ENCODE measurements around the gene RNASEH2A. TPM values are rescaled to one million over a fixed set of nuclear protein-coding genes. Genes with fewer than 3 reads are reported as not detected.
A peak's percentile ranks its signal among the peaks of the same experiment; 100 is the strongest.

RNASEH2A gene
- total and polyA plus RNA-seq, 2 of the 13 experiments (the other 11 are each of a cell fraction or from before 2014, with no cell fraction given): 25.1 to 35.8 TPM

DNA sequence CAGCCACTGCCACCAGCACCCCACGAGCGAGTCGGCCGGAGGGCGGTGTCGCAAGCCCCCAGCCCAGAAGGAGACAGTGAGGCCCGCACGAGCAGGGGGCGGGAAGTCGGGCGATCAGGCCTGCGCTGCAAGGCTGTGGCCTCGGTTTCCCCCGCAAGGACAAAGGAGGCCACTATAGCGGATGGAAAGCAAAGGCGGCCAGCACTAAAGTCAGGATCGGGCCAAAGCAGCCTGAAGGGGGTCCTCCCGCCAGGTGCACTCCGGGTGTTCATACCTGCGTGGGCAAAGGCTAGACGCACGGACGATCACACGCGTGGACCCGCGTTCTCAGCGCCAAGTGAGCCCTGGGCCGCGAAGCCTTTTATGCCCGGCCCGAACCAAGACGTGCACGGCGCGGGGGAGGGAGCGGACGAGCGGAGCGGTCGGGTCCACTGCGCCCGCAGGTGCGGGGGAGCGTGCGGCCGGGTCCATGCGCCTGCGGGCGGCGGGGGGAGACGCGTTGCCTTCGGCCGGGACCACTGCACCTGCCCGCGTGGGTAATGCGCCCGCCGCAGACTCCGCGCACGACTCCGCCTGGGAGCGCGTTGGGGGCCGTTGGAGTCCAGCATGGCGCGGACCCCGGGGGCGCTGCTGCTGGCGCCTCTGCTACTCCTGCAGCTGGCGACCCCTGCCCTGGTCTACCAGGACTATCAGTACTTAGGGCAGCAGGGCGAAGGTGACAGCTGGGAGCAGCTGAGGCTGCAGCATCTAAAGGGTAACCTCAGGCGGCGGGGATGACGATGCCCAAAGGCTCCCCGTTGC is 4.7 kb upstream of the RNASEH2A start, which contains the start of the genes PRDX2 and THSD8 (continued):
- 0 out of 2 replicates have a peak, but pooled peaks have one; percentile 21 for TF ChIP-seq ZNF318 (CRISPR knock-in tag; IDR thresholded peaks at IDR 0.05)
- TF ChIP-seq ZBTB1 (CRISPR knock-in tag; IDR thresholded peaks at IDR 0.05; ENCODE audit: borderline replicate concordance): no peak
- TF ChIP-seq ETV6 (CRISPR knock-in tag; conservative IDR thresholded peaks at IDR 0.05): no peak; the same call in 1 of the 2 replicates
- TF ChIP-seq PRDM4 (CRISPR knock-in tag; IDR thresholded peaks at IDR 0.05; ENCODE audit: borderline replicate concordance): no peak
- no peak for TF ChIP-seq MZF1 (CRISPR knock-in tag; IDR thresholded peaks at IDR 0.05; ENCODE audit: borderline replicate concordance)
- no peak for TF ChIP-seq ZBTB37 (CRISPR knock-in tag; IDR thresholded peaks at IDR 0.05)
- TF ChIP-seq SP5 (CRISPR knock-in tag; IDR thresholded peaks at IDR 0.05; ENCODE audit: borderline replicate concordance, low read depth): no peak; the same call in 1 of the 2 replicates
- peak; percentile 19; the same call in 1 of the 2 replicates for TF ChIP-seq MIXL1 (CRISPR knock-in tag; IDR thresholded peaks at IDR 0.05)
- no peak for TF ChIP-seq ZNF3 (CRISPR knock-in tag; IDR thresholded peaks at IDR 0.05)
- no peak for TF ChIP-seq GTF2F1 (IDR thresholded peaks at IDR 0.05; ENCODE audit: low read length)
- TF ChIP-seq ZNF549 (CRISPR knock-in tag; IDR thresholded peaks at IDR 0.05): no peak
- no peak for TF ChIP-seq USF2 (IDR thresholded peaks at IDR 0.05; ENCODE audit: low read depth, low read length)
- peak; percentile 55; the same call in 1 of the 2 replicates for TF ChIP-seq USF2 (CRISPR knock-in tag; IDR thresholded peaks at IDR 0.05; ENCODE audit: borderline replicate concordance)
- TF ChIP-seq ZKSCAN5 (CRISPR knock-in tag; IDR thresholded peaks at IDR 0.05): 0 out of 2 replicates have a peak, but pooled peaks have one; percentile 32
- TF ChIP-seq ZSCAN22 (CRISPR knock-in tag; IDR thresholded peaks at IDR 0.05): peak; percentile 64; the same call in 1 of the 2 replicates
